Activated CD4-positive, CD25-positive, alpha-beta regulatory T cell treated with anti-CD3 and anti-CD28 coated beads, Interleukin-2, amount 50 U/mL, for 72 hours (primary cell): ENCODE measurements around the gene MRPL10.

Source experiments
- DNase-seq: peaks from one replicate; pipeline ENCODE4 v3.0.0; 2021

The MRPL10 gene

GRCh38 chr17:47812146-47812920 is 19.0 kb downstream of the MRPL10 start:
- no peak for DNase-seq

DNA sequence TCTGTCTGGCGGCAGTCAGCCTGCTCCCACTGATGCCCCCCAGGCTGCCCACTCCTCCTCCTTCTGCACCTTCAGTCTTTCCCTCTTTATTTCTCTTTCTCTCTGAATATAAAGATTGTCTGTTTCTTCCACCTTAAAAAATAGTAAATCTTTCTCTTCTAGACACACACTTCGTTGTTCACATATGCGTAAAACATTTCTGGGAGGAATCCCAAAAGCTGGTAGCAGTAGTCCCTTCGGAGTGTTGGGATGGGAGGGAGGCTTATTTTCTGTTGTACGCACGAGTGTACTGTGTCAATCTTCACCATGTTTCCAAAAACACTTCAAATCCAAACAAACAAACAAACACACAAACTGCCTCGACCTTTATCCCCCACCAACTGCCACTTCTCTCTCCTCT is 19.6 kb downstream of the MRPL10 start:
- no peak for DNase-seq

DNA sequence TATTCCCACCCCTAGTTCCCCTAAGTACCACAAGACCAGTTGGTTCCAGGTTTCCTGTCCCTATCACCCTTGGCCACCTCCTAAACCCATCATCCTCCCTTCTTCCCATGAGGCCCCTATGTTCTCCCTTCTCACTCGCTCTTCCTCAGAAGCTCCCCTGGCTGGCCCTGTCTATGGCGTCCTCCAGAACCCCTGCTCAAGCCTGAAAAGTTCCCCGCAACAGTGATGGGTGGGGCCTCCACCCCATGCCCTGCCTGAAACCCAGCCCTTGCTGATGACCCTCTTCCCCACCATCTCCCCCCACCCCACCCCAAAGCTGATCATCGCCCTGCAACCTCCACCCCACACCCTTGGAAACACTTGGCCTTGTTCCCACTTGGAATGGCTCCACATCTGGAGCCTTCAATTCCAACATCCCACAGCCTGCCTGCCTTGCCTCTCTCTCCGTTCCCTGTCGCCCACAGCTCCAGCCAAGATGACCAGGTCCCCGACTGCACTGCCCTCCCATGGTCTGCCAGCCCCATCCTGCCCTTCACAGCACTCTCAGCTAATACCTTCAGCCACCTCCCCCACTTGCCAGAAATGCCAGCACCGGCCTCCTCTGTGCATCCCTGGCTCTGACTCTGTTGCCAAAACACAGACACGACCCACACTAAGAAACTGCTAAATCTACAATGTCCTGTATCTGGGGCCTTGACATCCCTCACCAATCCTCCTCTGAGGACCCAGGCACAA is 20.3 kb downstream of the MRPL10 start:
- no peak for DNase-seq

DNA sequence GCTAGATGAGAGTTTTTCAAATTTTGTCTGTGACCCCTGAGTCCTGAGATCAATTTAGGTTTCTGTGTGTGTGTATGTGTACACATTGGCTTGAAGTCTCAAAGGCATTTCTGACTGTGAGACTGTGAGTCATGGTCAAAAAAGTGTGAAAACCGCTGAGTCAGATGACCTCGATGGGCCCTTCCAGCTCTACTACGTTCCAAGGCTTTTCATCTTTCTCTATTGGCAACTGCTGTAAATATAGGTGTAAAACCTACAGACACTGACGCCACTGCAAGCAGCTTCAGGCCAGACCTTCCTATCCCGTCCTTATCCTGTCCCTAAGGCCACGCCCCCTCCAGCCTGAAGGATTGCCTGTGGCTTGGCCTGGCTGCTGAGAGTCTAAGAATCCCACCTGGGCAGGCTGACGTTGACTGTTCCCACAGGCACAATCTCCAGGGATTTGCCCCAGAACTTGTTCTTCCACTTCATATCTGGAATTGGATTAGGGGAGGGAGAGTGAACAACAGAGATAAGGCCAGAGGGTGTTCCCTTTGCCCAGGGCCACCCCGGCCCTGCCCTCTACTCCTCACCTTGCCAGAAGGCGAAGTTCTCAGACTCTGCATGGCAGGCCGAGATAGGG is 21.0 kb downstream of the MRPL10 start:
- DNase-seq = no peak

GRCh38 chr17:47808830-47809480 is 22.4 kb downstream of the MRPL10 start:
- no peak for DNase-seq

GRCh38 chr17:47808036-47808829 is 23.1 kb downstream of the MRPL10 start:
- DNase-seq = no peak

- DNase-seq = no peak
Measured at GRCh38 chr17:47807421-47807820, 23.9 kb downstream of the MRPL10 start.

DNA sequence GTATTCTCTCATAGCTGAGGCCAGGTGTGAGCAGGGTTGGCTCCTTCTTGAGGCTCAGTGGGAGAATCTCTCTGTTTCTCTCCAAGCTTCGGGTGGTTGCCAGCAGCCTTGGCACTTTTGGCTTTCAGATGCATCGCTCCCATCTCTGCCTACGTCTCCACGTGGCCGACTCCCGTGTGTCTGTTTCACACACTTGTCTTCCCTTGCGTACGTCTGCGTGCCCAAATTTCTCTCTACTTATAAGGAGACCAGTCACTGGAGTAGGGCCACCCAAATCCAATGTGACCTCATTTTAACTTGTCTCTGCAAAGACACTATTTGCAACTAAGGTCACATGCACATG is 24.5 kb downstream of the MRPL10 start:
- DNase-seq = no peak

DNA sequence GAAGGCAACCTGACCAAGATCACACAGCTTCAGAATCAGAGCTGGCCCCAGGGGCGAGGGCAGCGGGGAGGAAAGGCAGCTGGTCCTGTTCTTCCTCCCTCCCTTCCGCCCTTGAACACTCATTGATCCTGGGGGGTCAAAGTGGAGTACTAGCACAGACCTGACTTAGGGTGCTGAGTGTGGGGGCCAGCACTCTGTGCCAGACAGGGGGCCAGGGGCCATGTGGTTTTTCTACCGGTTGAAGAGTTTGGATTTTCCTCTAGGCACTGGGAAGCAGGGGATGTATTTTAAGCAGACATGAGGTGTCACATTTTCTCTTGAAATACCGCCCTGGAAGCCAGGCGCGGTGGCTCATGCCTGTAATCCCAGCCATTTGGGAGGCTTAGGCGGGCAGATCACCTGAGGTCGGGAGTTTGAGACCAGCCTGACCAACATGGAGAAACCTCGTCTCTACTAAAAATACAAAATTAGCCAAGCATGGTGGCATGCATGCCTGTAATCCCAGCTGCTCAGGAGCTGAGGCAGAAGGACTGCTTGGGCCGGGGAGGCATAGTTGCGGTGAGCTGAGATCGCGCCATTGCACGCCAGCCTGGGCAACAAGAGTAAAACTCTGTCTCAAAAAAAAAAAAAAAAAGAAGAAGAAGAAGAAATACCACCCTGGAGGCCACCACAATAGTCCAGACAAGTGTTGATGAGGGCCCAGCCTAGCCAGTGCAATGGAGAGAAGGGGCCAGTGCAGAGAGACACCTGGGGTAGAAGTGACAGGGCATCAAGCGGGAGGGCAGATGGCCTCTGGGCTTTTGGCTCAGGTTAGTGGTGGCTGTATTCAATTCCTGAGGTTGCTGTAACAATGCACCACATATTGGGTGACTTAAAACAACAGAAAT is 25.1 kb downstream of the MRPL10 start:
- DNase-seq = no peak

DNA sequence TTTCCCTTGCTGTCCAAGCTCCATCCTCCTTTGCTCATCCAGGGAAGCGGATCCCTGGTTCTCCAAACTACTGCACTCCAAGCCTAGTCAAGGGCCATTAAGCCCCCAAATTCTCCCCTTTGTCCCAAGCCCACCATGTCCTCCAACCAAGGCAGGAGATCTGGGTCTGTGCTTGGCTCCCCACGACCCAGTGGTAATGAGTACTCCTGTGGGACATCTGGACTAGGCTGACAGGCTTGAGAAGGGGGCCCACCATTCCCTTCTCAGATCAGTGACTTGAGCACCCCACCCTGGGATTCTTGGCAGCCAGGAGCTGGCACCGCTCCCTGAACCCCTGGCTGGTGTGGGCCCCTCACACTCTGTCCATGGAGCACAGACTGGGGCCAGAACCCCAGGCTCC is 26.9 kb downstream of the MRPL10 start:
- no peak for DNase-seq

DNA sequence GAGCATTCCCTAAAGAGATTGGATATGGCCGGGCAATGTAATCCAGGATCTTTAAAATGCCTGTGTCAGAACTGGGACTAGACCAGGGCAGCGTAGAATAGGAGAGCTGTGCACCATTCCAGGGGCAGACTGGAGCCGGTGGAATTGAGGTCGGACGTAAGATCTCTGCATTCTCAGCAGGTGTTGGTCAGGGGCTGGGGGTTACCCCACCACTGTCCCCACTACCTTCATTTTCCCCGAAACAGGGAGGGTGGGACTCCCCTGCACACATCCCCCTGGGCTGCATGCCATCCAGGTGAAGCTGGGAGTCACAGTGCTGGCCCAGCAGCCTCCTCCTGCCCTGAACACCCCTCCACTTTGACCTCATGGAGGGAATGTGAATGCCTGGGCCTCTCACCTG is 27.6 kb downstream of the MRPL10 start:
- DNase-seq = no peak

DNA sequence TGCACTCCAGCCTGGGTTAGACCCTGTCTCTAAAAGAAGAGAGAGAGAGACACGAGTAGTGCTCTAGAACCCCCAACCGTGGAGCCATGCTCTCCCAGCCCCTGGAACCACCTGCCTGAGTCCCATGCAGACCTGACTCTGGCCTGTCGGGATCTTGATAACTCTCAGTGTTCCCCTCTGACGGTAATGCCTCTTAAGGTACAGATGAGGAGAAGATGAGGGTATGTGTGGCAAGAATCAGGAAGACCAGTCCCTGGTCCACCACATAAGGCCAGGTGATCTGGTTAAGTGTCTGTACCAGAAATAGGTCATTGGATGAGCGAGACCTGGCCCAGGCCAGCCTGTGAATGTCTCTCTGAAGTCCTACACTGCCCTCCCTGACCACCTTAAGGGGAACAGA is 28.1 kb downstream of the MRPL10 start:
- no peak for DNase-seq

GRCh38 chr17:47802341-47803022 is 28.9 kb downstream of the MRPL10 start:
- peak; percentile 48 for DNase-seq

- no peak for DNase-seq
Measured at GRCh38 chr17:47801906-47802305, 29.4 kb downstream of the MRPL10 start.

DNA sequence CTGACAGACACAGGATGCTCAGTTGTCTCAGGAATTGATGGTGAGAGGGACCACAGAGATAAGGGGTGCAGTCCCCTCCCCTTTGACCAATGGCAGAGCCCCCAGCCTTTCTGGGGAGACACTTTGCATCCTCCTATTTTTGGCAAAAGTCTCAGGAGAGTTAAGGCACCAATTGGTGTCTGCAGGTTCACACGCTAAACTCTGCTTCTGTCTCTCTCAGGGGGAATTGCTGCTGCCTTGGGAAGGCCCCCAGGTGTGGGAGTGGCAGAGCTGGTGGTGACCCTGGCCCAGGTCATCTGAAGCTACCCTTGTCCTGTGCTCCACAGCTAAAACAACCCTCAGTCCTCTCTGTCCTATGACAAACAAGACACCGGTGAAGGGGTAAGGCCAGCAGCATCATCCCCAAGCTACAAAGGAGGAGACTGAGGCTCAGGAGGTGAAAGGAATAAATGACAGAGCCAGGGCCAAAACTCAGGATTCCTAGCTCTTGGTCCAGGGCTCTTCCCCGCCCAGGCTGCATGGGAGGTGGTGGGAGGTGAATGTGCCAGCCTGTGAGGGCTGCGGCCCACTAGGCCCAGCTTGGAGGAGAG is 30.1 kb downstream of the MRPL10 start:
- no peak for DNase-seq

DNA sequence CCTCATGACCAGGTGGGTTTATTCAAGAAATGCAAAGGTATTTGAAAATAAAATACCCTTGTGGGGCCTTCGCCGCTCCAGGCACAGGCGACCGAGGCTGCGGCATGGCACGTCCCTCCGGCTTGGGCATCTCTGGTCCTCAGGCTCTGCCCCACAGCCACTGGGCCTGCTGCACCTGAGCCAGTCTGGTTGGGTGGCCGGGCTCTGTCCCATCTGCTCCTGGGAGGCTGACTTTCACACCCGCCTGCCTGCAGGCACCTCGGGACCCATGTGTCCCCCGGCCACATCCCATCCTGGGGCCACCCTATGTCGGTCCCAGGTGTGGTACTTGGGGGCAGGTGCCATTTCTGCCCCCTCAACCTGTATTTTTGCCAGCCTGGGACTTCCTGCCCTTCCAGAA is 30.7 kb downstream of the MRPL10 start:
- DNase-seq = no peak

DNA sequence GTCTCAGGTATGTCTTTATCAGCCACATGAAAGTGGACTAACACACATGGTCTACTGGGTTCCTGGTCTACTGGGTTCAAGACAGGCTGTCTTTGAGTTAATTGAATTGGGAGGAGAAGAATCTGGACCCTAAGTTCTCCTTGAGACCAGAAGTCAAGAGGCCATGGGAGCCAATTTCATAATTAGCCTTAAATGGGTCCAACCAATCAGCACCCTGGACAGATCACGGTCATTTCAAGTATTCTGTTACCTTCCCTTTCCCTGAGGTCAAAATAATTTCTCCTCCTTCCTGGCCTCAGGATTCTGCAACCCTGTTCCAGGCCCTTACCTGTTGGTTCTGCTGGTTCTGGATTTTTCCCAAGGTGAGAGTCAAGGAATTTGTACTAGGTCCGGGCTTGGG is 33.5 kb downstream of the MRPL10 start:
- no peak for DNase-seq

DNA sequence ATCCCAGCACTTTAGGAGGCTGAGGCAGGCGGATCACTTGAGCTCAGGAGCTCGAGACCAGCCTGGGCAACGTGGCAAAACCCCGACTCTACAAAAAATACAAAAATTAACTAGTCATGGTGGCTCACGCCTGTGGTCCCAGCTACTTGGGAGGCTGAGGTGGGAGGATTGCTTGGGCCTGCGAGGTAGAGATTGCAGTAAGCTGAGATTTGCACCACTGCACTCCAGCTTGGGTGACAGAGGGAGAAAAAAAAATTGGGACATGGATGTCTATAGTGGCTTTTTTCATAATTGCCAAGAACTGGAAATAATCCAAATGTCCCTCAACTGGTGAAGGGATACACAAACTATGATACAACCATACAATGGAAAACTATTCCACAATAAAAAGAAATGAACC is 38.4 kb downstream of the MRPL10 start:
- no peak for DNase-seq

- no peak for DNase-seq
Measured at GRCh38 chr17:47792457-47792856, 38.9 kb downstream of the MRPL10 start.

GRCh38 chr17:47791025-47791424 is 40.3 kb downstream of the MRPL10 start:
- DNase-seq = no peak
